ENCODE results near the gene RAB11FIP4. TPM values are rescaled to one million over a fixed set of nuclear protein-coding genes. Genes with fewer than 3 reads are reported as not detected.

The RAB11FIP4 gene
- total RNA-seq, 1 donor from 2014 or later, result 21.2 TPM

- peaks cover 20% of the 10 kb centered on the region for H3K27me3 Mint-ChIP-seq (ENCODE audit: low read depth)
- TF ChIP-seq, protein P1, sequence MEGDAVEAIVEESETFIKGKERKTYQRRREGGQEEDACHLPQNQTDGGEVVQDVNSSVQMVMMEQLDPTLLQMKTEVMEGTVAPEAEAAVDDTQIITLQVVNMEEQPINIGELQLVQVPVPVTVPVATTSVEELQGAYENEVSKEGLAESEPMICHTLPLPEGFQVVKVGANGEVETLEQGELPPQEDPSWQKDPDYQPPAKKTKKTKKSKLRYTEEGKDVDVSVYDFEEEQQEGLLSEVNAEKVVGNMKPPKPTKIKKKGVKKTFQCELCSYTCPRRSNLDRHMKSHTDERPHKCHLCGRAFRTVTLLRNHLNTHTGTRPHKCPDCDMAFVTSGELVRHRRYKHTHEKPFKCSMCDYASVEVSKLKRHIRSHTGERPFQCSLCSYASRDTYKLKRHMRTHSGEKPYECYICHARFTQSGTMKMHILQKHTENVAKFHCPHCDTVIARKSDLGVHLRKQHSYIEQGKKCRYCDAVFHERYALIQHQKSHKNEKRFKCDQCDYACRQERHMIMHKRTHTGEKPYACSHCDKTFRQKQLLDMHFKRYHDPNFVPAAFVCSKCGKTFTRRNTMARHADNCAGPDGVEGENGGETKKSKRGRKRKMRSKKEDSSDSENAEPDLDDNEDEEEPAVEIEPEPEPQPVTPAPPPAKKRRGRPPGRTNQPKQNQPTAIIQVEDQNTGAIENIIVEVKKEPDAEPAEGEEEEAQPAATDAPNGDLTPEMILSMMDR (IDR thresholded peaks at IDR 0.05; ENCODE audit: unreplicated experiment), result no peak
- H3K4me1 Mint-ChIP-seq, result no peaks in the 10 kb centered on the region
- H3K4me3 Mint-ChIP-seq, result no peak overlapping the region
- DNase-seq (ENCODE audit: low spot score in 2 of 2, unreplicated experiment in 2 of 2), result no peak
- H3K36me3 Mint-ChIP-seq, result no peaks in the 10 kb centered on the region
- no peak overlapping the region for H3K27ac Mint-ChIP-seq
- no peaks in the 10 kb centered on the region for H3K9me3 Mint-ChIP-seq
Measured at GRCh38 chr17:31412511-31412910, 21.0 kb downstream of the RAB11FIP4 start.

GRCh38 chr17:31413081-31413799, 21.8 kb downstream of the RAB11FIP4 start:
- H3K27me3 Mint-ChIP-seq (ENCODE audit: low read depth), result peaks cover 20% of the 10 kb centered on the region
- DNase-seq (ENCODE audit: low spot score in 2 of 2, unreplicated experiment in 2 of 2), result no peak

DNA sequence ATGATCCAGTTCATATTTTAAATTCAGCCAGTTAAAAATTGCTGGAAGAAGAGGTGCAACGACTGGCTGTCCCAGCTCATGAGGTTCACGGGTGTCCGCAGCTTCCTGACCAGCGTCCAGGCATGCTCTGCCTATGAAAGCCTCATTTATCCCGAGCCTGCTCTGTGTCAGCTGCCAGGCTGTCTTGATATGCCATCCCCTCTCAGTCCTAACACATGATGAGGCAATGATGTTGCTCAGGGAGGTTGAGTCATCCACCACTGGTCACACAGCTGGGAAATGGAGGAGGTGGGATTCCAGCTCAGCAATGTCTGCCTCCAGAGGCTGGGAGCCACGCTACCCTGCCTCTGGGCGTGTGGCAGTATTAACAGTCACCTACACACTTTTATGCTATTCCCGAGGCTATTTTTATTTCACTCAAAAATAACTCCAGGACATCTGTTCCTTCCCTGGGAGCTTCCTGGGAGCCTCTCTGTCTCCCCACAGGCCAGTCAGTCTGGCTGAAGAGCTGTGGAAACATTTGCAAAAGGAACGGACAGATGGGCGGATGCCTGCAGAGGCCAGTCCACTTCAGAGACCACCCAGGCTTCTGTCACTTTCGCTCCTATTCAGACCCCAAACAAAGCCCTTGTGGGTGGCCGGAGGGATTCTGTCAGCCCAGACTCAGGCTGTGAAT, 22.5 kb downstream of the RAB11FIP4 start:
- H3K4me1 Mint-ChIP-seq, result no peaks in the 10 kb centered on the region
- DNase-seq (ENCODE audit: low spot score in 2 of 2, unreplicated experiment in 2 of 2), result no peak
- H3K4me3 Mint-ChIP-seq, result no peak overlapping the region
- H3K9me3 Mint-ChIP-seq, result no peaks in the 10 kb centered on the region
- peaks cover 22% of the 10 kb centered on the region for H3K27me3 Mint-ChIP-seq (ENCODE audit: low read depth)
- TF ChIP-seq, protein P1 (IDR thresholded peaks at IDR 0.05; ENCODE audit: unreplicated experiment), result no peak
- H3K27ac Mint-ChIP-seq, result no peak overlapping the region
- H3K36me3 Mint-ChIP-seq, result no peaks in the 10 kb centered on the region

More at GRCh38 chr17:31413081-31413799, 21.8 kb downstream of the RAB11FIP4 start:
- no peak overlapping the region for H3K4me3 Mint-ChIP-seq
- TF ChIP-seq, protein P1 (IDR thresholded peaks at IDR 0.05; ENCODE audit: unreplicated experiment), result no peak
- no peaks in the 10 kb centered on the region for H3K36me3 Mint-ChIP-seq
- no peaks in the 10 kb centered on the region for H3K9me3 Mint-ChIP-seq
- H3K4me1 Mint-ChIP-seq, result no peaks in the 10 kb centered on the region
- no peak overlapping the region for H3K27ac Mint-ChIP-seq

GRCh38 chr17:31414550-31414918, 23.1 kb downstream of the RAB11FIP4 start:
- Mint-ChIP-seq H3K4me1 (no peaks in the 10 kb centered on the region), H3K36me3 (no peaks in the 10 kb centered on the region), H3K4me3 (no peak overlapping the region), H3K27ac (no peak overlapping the region), H3K9me3 (no peaks in the 10 kb centered on the region), H3K27me3 (ENCODE audit: low read depth) (peaks cover 20% of the 10 kb centered on the region)
- no peak for DNase-seq (ENCODE audit: low spot score in 2 of 2, unreplicated experiment in 2 of 2)
- TF ChIP-seq, protein P1 (IDR thresholded peaks at IDR 0.05; ENCODE audit: unreplicated experiment), result no peak

- TF ChIP-seq, protein P1 (IDR thresholded peaks at IDR 0.05; ENCODE audit: unreplicated experiment), result no peak
- no peaks in the 10 kb centered on the region for H3K4me1 Mint-ChIP-seq
- H3K27me3 Mint-ChIP-seq (ENCODE audit: low read depth), result peaks cover 19% of the 10 kb centered on the region
Measured at GRCh38 chr17:31415004-31415454, 23.6 kb downstream of the RAB11FIP4 start.

More at GRCh38 chr17:31415004-31415454, 23.6 kb downstream of the RAB11FIP4 start:
- no peaks in the 10 kb centered on the region for H3K36me3 Mint-ChIP-seq
- no peak for DNase-seq (ENCODE audit: low spot score in 2 of 2, unreplicated experiment in 2 of 2)
- H3K4me3 Mint-ChIP-seq, result no peak overlapping the region
- H3K9me3 Mint-ChIP-seq, result no peaks in the 10 kb centered on the region
- no peak overlapping the region for H3K27ac Mint-ChIP-seq
